ENCODE measurements around the gene PDAP1.
"Not testable (repeated sequence)": the region's sequence is repeated elsewhere in the genome, so short reads cannot be mapped to it uniquely, and the experiment has no call there.

Gene PDAP1

DNA sequence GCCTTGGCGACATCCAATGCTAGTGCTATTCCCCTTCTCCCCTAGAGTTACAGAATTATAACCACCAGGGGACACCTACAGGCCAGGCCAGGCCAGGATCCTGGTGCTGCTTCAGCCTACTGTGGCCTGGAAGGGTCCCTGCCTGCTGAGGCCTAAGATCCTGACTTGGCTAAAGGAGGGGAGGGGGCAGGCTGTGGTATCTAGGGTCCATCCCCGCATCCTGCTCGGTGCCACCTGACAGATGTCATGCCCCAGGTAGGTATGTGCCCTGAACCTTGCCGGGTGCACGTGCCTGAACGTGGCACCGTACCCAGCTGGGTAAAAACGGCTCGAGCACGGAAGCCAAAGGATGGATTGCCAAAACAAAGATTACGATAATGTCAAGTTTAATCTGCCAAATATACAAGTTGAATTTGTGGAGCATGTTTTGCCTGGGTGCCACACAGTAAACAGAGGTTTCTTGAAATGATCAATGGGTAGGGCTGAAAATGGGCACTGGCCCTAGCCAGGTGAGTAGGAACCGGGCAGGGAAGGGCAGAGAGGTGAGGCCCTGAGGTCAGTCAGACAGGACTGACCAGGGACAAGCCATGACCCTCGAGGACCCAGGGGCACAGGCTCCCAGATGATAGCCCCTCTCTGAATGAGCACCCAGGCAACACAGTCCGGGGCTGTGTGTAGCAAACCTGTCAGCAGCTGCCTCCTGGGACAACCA lies 12.6 kb downstream of the PDAP1 start:
- DNase-seq: no peak

DNA sequence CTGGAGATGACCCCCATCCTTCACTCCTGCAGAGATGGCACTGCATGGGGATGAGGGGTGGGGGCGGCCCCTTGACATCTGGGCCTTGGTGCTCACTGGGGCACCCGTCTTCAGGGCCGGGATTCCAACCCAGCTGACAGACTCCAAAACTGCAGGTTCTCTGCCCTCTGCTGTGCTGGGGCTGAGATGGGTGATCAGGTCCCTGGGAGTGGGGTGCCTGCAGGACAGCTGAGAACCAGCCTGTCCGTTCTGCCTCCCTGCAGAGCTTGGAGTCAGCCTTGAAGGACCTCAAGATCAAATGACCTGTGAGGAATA lies 14.3 kb downstream of the PDAP1 start:
- DNase-seq: no peak

DNA sequence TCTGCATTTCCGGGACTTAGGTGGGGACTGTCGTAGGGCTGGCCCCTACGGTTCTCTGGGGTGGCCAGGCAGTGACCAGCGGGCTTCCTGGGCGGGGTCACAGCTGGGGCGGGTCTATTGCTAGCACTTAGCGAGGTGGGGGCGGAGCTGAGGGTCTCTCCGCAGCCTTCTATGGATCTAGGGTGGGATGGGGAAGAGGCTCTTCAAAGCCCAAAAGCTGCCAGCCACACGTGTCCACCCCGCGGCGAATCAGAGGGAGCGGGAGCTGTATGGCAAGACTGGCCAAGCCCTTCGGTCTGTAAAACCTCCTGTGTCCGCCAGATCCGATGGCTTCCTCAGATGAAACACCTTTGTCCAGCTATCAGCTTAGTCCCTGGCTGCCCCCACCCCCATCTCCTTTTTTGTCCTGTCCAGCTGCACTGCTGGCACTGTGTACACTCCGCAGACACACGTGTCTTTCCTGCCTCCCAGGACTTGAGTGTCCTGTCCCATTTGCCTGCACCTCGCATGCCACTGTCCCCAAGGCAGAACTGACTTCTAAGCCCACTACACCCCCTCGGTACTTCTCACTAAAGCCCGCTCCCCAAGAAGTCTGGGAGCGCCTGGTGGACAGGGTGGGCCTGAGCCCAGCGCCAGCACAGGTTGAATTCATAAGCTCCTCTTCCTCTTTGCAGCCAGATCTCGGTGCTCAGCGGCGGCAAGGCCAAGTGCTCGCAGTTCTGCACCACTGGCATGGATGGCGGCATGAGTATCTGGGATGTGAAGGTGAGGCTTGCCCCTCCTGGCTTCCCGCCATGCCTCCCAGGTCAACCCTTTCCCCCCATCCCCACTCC lies 14.8 kb downstream of the PDAP1 start:
- no peak for DNase-seq

DNA sequence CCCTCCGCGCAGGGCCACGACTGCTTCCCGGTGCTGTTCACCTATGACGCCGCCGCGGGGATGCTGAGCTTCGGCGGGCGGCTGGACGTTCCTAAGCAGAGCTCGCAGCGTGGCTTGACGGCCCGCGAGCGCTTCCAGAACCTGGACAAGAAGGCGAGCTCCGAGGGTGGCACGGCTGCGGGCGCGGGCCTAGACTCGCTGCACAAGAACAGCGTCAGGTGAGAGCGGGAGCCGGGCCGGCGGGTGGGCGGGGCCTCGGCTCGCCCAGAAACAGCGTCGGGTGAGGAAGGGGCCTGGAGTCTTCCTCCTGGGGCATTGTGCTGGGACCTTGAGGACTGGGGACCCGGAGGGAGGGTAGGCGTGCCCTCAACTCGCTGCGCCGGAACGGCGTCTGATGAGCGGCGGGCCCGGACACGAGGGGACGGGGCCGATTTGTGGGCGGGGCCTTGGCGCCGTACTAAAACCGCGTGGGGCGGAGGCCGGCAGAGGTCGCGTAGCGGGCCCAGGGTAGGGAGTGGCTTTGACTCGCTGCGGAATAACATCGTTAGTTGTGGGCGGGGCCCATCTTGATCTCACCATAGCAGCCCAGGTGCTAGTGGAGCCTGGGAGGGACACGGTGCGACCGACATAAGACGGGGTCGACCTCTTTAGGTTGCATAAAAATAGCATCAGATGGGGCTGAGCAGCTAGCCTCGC lies 15.6 kb downstream of the PDAP1 start:
- peak; percentile 37 for DNase-seq

DNA sequence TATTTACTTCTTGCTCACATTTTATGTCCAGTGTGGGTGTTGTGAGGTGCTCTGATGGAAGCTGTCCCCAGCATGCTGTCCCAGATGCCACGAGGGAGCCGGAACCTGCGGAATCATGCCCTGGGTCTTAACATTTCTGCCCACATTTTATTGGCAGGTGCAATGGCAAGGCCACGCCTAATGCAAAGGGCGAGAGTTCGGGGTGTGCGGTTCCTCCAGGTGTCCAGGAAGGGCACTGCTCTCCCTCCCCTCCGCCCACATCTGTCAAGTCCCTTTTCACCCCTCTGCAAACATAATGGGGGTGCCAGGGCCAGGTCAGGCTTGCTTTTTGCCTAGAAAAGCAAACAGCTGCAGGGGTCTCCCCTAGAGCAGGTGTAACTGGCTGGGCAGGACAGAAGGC lies 16.4 kb downstream of the PDAP1 start:
- DNase-seq: no peak

DNA sequence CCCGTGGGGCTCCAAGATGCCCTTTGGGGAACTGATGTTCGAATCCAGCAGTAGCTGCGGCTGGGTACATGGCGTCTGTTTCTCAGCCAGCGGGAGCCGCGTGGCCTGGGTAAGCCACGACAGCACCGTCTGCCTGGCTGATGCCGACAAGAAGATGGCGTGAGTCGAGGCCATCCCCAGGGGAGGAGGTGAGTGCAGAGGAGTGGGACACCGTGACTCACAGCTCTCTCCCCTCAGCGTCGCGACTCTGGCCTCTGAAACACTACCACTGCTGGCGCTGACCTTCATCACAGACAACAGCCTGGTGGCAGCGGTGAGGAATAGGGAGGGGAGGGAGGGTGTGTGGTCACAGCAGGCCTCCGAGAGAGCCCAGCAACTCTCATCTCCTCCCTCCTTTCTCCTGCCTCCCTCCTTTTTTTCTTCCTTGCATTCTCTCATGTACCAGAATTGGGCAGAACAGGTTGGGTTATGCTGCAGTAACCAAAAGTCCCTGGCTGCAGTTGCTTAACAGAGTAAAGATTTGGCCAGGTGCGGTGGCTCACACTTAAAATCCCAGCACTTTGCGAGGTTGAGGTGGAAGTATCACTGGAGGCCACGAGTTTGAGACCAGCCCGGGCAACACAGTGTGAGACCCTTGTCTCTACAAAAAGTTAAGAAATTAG lies 17.3 kb downstream of the PDAP1 start:
- DNase-seq: no peak

DNA sequence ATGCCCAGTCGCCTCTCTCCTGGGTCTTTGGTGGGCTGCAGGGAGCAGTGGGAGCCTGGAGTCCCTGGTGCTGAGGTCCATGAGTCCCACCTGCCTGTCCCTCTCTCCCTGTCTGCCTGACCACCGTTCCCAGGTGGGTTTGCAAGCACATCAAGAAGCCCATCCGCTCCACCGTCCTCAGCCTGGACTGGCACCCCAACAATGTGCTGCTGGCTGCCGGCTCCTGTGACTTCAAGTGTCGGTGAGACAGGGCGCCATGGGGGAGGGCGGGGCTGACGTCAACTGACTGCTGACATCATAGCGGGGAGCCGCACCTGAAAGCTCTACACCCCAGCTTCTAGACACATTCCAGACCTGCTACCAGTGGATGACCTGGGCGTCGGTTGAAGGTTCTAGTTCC lies 18.6 kb downstream of the PDAP1 start:
- no peak for DNase-seq

DNA sequence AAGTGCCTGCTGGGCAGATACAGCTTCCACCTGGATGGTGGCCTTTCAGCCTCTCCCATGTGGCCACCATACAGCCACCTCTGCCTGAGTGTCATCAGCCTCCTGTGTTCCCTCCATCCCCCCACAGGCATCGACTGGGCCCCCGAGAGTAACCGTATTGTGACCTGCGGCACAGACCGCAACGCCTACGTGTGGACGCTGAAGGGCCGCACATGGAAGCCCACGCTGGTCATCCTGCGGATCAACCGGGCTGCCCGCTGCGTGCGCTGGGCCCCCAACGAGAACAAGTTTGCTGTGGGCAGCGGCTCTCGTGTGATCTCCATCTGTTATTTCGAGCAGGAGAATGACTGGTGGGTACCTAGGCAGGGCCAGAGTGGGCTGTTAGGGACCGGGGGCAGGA lies 20.5 kb downstream of the PDAP1 start:
- no peak for DNase-seq

DNA sequence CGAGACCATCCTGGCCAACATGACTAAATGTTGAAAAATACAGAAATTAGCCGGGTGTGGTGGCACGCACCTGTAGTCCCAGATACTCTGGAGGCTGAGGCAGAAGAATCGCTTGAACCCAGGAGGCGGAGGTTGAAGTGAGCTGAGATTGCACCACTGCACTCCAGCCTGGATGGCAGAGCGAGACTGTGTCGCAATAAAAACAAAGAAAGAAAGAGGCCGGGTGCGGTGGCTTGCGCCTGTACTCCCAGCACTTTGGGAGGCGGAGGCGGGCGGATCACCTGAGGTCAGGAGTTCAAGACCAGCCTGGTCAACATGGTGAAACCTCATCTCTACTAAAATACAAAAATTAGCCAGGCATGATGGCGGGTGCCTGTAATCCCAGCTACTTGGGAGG lies 21.2 kb downstream of the PDAP1 start:
- not testable (repeated sequence) for DNase-seq

DNA sequence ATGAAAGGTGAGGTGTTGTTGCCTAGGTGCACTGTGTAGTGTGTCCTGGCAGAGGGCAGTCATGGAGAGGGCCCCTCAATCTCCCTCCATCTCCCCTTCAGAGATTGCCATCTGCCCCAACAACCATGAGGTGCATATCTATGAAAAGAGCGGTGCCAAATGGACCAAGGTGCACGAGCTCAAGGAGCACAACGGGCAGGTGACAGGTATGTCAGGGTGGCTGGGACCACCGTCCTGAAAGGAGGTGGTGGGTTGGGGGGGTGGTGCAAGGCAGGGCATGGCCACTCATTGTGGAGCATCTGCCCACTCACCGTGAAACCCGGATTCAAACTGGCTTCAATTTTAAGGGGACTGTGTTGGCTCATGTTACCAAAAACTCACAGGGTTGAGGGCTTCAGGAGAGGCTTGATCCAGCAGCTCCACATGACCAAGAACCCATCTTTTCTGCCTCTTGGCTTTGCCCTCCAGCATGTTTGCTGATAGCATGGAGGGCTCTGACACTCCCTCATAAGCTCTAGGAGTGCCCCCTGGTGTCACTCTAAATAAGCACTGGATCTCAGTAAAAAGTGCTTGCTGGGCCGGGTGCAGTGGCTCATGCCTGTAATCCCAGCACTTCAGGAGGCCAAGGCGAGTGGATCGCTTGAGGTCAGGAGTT lies 21.7 kb downstream of the PDAP1 start:
- DNase-seq: no peak

DNA sequence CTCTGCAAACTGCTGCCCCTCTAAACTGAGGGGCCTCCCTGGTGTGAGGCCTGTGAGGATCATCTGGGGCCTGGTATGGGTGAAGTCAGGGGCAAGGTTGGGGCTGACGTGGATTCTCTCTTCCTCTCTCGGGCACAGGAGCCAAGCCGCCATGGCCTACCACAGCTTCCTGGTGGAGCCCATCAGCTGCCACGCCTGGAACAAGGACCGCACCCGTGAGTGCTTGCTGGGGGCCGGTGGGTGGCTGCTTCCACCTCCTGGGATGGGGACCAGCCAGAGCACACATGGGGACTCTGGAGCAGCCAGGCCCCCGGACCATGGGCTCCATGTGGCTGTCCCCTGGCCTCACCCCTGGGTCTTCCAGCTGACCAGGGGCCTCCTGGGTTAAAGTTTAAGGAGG lies 22.8 kb downstream of the PDAP1 start:
- no peak for DNase-seq

DNA sequence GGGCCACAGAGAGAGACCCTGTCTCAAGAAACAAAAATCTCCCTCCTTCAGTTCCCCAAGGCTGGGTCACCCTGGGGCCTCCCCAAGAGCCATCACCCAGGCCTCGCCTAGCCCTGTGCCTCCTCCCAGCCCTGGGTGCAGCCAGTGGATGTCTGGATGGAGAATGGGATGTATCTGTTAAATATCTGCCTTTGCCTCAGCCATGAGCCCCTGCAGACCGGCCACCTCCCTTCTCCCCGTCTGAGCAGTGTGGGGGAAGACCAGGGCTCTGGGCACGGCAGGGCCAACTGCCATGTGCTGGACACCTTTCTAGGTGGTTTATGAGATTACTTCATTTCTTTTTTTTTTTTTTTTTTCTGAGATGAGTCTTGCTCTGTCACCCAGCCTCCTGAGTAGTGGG lies 23.9 kb downstream of the PDAP1 start:
- DNase-seq: no peak

DNA sequence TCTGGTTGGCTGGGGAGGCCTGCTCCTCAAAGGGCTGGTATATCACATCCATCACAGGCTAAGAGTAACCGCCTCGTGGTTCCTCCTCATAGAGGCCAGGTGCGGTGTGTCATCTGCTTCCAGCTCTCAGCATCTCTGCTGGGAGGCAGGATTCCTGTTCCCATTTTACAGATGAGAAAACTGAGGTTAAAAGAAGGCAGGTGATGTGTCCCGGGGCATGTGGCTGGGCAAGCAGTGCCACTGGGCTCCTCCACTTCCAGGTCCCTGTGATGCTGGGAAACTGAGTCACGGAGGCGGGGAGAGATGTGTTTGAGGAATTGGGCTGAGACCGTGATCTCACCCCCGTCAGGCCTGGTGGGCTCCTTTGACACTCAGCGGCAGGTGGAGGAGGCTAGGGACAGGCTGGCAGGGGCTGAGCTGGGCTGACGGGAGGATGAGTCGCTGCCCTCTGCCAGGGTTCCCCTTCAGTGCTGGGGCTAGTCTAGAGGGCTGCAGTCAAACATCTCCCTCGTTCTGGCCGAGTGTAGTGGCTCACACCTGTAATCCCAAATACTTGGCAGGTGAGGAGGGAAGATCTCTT lies 24.5 kb downstream of the PDAP1 start:
- no peak for DNase-seq

DNA sequence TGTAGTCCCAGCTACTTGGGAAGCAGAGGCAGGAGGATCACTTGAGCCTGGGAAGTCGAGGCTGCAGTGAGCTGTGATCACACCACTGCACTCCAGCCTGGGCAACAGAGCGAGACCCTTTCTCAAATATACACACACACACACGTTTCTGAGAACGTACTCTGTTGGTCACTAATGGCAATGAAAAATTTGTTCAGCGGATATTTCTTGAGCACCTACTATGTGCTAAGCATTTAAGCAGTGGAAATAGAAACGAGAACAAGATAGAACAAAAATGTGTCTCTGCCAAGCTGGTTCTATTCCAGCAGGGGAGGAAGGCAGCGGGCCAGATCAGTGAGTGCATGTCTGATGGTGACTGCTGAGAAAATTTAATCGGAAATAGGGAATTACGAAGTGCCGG lies 25.2 kb downstream of the PDAP1 start:
- no peak for DNase-seq

DNA sequence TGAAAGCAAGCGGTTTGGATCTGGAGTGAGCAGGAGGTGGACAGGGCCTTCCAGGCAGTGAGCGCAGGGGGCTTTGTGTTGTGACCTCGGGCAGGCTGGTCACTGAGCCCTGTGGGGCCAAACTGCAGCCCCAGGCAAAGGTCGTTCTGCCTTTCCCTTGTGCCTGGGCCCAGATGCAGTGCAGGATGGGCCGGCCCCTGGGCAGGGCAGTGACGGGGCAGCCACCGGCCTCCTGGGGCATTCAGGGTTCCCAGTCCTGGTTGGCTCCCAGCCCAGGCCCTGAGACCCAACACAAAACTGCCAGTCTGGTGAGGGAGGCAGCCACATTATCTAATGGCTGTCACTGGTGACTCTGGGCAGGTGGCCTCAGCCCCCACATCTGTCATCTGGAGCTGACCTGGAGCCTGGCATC lies 26.7 kb downstream of the PDAP1 start:
- no peak for DNase-seq

DNA sequence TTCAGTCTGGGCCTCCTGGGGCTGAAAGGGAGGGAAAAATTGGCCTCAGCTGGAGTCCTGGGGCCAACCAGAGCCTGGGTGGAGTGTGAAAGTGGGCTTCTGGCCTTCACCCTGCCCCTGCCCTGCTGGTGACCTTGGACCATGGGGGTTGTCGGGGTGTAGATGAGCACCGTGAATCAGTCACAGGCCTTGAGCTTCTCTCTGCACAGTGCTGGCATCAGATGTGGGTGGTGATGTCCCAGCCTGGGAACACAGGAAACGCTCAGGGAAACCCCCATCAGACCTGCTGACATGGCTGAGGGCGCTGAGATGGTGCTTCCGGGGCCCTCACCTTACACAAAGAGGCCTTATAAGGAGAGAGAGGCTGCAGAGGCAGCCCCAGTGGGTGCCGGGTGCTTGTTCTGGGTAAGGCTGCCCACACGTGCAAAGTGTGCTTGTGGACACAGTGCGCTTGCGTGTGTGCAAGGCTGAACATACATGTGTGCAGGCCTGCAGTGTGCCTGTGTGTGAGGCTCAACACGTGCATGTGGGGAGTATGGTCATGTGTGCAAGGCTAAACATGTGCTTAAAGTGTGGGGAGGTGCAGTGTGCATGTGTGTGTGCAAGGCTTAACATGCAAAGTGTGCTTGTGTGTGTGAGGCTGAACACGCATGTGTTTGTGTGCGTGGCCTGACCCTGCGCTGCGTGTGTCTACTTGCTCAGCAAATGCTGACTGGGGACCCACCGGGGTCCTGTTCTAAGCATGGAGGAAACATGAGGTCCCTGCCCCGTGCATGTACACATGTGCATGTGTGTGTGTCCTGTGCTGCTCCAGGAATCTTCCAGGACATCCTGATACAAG lies 27.4 kb downstream of the PDAP1 start:
- DNase-seq: no peak

DNA sequence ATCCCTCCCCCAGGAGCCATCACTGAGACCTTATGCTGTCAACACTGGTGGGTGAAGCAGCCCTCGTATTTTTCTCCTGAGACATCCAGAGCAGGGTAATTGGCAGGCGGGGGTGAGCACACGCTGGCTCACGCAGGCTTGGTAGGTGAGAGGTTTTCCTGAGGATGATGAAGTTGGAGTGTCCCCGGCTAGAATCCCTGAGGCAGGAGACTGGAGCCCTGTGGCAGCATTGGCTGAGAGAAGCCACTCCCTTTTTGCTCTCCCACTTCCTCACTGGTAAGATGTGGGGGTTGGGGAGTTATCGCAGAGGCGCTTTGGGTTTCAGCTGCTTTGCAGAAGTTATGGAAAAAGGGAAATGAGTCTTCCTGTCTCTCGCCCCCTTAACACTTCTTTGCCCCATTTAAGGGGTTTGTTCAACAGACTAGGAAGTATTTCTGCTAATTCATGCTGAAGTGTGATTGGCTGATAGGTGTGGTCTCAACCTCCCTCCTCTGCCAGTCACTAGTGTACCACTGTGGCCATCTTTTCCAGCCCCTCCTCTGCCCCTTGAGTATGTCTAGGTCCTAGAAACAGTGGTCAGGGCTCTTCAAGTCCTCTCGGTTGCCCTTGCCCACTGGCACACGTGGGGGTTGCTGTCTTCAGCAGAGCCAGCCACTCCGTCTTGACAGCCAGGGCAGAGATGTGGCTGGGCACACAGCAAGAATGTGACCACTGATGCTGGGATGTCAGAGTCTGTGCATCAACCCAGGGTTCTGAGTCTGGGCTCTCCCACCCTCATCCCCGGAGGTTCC lies 28.2 kb downstream of the PDAP1 start:
- DNase-seq: no peak

DNA sequence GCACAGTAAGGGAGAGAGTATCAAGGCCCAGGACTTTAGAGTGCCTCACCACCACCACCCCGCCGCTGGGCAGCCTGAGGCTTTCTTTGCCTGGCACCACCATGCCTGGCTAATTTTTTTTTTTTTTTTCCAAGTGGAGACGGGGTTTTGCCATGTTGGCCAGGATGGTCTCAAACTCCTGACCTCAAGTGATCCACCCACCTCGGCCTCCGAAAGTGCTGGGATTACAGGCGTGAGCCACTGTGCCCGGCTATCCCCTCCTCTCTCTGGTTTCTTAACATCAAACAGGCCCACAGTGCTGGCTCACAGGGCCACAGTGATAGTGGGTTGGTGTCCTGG lies 28.7 kb downstream of the PDAP1 start:
- DNase-seq: not testable (repeated sequence)

DNA sequence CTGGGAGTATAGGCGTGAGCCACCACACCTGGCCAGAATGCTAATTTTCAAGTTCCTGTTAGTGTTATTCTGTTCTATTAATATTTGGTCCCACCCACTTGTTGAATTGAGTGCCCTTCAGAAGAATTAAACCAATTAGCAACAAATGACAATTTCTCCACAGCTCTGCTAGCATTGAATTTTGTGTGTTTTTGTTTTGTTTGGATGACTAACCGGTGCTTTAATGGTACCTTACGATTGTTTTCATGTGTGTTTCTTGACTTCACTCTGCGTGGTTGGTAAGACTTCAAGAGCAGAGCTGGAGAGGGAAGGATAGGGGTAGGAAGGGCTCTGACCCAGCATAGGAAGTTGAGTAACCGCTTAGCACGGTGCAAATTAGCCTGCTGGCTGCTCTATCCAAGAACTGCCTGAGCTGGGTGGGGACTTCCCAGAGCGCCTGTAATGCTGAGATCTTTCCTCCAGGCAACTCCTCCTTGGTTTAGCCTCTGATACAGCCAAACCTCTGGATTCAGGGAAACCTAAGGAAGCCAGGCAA lies 29.3 kb downstream of the PDAP1 start:
- no peak for DNase-seq

DNA sequence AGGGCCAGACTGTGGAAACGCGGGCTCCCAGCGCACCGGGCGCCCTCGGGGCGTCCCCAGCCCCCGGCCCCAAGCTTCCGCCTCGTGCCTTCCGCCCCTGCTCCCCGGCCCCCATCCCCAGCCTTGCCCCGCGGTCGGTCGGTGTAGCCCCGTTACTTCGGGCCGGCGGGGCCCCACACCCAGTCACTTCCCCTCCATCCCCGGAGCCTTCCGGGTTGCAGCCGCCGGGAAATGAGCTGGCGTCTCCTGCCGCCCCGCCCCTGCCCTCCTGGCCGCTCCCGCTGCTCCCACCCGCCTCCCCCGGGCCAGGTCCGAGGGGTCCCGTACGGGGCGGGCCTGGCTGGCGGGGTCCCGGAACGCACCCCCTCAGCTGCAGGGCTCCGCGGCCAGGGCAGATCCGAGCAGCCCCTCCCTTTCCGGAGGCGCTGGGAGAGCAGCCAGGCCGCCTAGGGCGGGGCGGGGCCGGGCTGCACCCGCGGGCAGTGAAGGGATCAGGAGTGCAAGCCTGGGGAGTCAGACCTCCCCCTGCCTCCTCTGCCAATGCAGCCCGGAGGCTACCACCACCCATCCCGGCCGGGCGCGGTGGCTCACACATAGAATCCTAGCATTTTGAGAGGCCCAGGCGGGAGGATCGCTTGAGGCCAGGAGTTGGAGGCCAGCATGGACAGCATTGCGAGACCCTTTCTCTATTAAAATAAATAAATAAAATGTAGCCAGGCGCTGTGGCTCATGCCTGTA lies 33.2 kb downstream of the PDAP1 start:
- no peak for DNase-seq

Measured in NCI-H524 treated with DMSO at 0.1 percent for 48 hours (cell line).